ENCODE data around the gene PITPNM3. TPM values are rescaled to one million over a fixed set of nuclear protein-coding genes. Genes with fewer than 3 reads are reported as not detected.

Gene PITPNM3
- total RNA-seq, 1 experiment from 2014 or later: 4.2 TPM

GRCh38 chr17:6502142-6502541 lies 54.2 kb downstream of the PITPNM3 start:
- TF ChIP-seq ZNF274 (IDR thresholded peaks at IDR 0.05; ENCODE audit: low read depth, low read length): no peak
- TF ChIP-seq JUND (IDR thresholded peaks at IDR 0.05): no peak
- TF ChIP-seq, protein P1, sequence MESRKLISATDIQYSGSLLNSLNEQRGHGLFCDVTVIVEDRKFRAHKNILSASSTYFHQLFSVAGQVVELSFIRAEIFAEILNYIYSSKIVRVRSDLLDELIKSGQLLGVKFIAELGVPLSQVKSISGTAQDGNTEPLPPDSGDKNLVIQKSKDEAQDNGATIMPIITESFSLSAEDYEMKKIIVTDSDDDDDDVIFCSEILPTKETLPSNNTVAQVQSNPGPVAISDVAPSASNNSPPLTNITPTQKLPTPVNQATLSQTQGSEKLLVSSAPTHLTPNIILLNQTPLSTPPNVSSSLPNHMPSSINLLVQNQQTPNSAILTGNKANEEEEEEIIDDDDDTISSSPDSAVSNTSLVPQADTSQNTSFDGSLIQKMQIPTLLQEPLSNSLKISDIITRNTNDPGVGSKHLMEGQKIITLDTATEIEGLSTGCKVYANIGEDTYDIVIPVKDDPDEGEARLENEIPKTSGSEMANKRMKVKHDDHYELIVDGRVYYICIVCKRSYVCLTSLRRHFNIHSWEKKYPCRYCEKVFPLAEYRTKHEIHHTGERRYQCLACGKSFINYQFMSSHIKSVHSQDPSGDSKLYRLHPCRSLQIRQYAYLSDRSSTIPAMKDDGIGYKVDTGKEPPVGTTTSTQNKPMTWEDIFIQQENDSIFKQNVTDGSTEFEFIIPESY (IDR thresholded peaks at IDR 0.05; ENCODE audit: extremely low read depth, insufficient replicate concordance, low read length): no peak
- TF ChIP-seq ELF1 (IDR thresholded peaks at IDR 0.05; ENCODE audit: borderline replicate concordance, low read depth): no peak
- no peak for TF ChIP-seq CBX3 (IDR thresholded peaks at IDR 0.05; ENCODE audit: low read depth)
- no peak for TF ChIP-seq EZH2phosphoT487 (IDR thresholded peaks at IDR 0.05; ENCODE audit: borderline replicate concordance)
- no peak for TF ChIP-seq YY1 (IDR thresholded peaks at IDR 0.05; ENCODE audit: extremely low read depth, insufficient replicate concordance, low read depth, low read length)
- no peak for TF ChIP-seq ZFX (IDR thresholded peaks at IDR 0.05)
- TF ChIP-seq POLR2A (IDR thresholded peaks at IDR 0.05; ENCODE audit: borderline replicate concordance, extremely low read depth, insufficient read depth, insufficient read length): no peak
- TF ChIP-seq CEBPB (IDR thresholded peaks at IDR 0.05; ENCODE audit: low read depth): no peak
- no peak for TF ChIP-seq FOSL1 (IDR thresholded peaks at IDR 0.05; ENCODE audit: low read depth)
- no peak for TF ChIP-seq POLR2AphosphoS5 (IDR thresholded peaks at IDR 0.05; ENCODE audit: low read depth, low read length)
- no peak for TF ChIP-seq TCF7L2 (IDR thresholded peaks at IDR 0.05; ENCODE audit: borderline replicate concordance, extremely low read depth, insufficient read depth, insufficient read length)
- RAD21 ChIA-PET (ENCODE audit: low non-redundant PET in 1 of 2, low total read pairs in 2 of 2, uncharacterized antibody in 2 of 2, unreplicated experiment in 2 of 2): no interaction called here
- no TSS peak for BruUV-seq (replicated peaks)
- CTCF ChIA-PET: interaction anchor here (0.8 kb wide), 1 partner anchor 29 kb away, joined by 3 read pairs; no protein-coding TSS in a partner anchor
- Histone ChIP-seq H3K4me1 (ENCODE audit: control insufficient read depth in 1 of 2, insufficient read depth in 2 of 2, low read length in 2 of 2) (peaks cover 16 to 20% of the 10 kb centered on the region in 2 experiments), H3K9ac (ENCODE audit: low read length) (no peak overlapping the region), H3K27ac (ENCODE audit: low read depth, low read length) (no peak overlapping the region), H2AFZ (ENCODE audit: low read depth, low read length, poor library complexity, severe bottlenecking) (no peak overlapping the region), H4K20me1 (ENCODE audit: insufficient read depth) (no peaks in the 10 kb centered on the region), H3K9me2 (ENCODE audit: insufficient read depth) (no peaks in the 10 kb centered on the region), H3K79me2 (ENCODE audit: insufficient read depth, low read length) (no peaks in the 10 kb centered on the region), H3K27me3 (ENCODE audit: insufficient read depth, low read length) (no peaks in the 10 kb centered on the region), H3K9me3 (ENCODE audit: control insufficient read depth in 1 of 2, insufficient read depth in 1 of 2, low read depth in 1 of 2, low read length in 2 of 2) (no peaks in the 10 kb centered on the region), H3K36me3 (ENCODE audit: control insufficient read depth in 1 of 2, insufficient read depth in 2 of 2, low read length in 2 of 2) (no peaks in the 10 kb centered on the region), H3K4me3 (replicated peaks in 1 of 2; ENCODE audit: low read depth in 1 of 2, low read length in 2 of 2) (no peak overlapping the region), H3K4me2 (ENCODE audit: low read length) (no peak overlapping the region)
- no peak for ATAC-seq
- POLR2A ChIA-PET: no interaction called here
- no peak for DNase-seq (ENCODE audit: low read depth, low spot score)
- intact Hi-C loops (cut with micrococcal nuclease): no loop called here

Measured in HCT116 (cell line).